SKM-1 (cell line): ENCODE data around the gene CRB2.
"Not testable (repeated sequence)": the region's sequence is repeated elsewhere in the genome, so short reads cannot be mapped to it uniquely, and the experiment has no call there.

ENCODE experiments used
- DNase-seq: peaks from one replicate; lab custom pipeline; 2025; ENCODE audit not compliant: unreplicated experiment; lab: John Stamatoyannopoulos, UW

CRB2 gene

GRCh38 chr9:123327697-123328100 lies 28.3 kb upstream of the CRB2 start:
- DNase-seq, result no peak

- no peak for DNase-seq
Observed at GRCh38 chr9:123329329-123329955, 26.6 kb upstream of the CRB2 start.

DNA sequence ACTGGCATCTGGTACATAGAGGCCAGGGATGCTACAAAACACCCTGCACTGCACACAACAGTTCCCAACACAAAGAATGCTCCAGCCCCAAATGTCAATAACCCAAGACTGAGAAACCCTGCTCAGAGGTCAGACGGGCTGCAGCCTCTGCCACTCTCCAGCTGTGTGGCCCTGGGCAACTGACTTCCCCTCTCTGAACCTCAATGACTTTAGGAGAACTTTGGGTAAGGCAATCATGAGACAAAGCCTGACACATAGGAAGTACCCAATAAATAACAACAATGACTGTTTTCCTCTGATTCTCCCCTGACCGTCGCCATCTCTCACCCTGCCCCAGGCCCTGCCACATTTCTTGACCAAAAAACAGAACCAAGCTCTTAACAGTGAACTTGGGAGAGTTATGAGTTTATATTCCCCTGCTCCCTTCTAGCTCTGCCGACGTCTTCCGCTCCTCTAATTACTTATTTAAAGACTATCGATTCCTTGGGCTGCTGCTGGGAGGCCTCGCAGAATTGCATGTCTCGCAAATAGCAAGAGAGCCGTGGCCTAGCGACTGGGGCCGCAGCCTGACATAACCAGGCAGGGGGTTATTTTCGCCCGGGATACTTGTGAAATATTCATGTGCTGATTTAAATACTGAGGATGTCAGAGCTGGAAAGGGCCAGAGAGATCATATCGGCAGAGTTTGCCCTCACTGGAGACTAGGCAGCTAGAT lies 24.5 kb upstream of the CRB2 start:
- DNase-seq, result no peak

- not testable (repeated sequence) for DNase-seq
Observed at GRCh38 chr9:123333058-123333669, 22.8 kb upstream of the CRB2 start.

DNA sequence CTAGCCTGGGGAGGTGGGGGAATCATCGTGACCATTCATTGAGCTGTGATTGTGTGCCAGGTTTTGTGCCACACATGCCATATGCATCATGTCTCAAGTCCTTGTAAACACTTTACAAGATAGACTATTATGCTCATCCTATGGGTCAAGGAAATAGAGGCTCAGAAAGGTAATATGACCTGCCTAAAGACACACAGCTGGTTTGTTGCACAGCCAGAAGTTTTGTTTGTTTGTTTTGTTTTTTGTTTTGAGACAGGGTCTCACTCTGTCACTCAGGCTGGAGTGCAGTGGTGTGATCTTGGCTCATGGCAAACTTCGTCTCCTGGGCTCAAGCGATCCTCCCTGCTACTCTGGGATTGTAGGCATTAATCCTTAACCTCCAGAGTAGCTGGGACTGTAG lies 21.4 kb upstream of the CRB2 start:
- DNase-seq, result no peak

DNA sequence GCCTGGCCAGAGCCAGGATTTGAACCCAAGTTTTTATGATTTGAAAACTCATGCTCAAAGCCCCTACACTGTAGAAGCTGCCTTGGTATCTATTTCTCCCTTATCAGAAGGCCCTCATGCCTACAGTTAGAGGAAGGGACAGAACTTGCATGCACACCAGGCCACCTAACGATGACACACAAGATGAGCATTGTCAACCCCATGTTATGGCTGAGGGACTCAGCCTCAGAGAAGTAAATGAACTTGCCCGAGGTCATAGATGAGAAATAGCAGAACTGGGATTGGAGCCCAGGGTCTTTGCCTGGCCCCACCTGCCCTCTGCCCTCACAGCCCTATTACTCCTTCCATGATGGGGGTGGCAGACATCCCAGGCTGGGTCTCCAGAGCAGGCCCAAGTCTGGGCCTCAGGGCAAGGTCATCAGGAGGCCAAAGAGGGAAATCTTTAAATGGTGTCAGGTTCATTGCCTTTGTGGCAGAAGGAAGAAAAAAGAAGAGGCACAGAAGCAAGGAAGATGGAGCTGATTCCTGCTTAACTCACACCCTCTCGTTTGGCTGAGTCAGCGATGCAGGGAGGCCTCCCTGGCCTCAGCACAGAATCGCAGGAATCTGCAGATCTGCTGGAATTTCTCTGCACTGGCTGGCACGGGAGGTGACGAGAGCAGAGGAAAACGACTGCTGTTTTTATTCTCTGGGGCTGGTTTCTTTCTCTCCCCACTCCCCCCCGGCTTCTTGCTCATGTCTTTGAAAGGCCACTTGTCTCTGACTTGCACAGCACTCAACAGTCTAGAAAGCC lies 20.6 kb upstream of the CRB2 start:
- no peak for DNase-seq

DNA sequence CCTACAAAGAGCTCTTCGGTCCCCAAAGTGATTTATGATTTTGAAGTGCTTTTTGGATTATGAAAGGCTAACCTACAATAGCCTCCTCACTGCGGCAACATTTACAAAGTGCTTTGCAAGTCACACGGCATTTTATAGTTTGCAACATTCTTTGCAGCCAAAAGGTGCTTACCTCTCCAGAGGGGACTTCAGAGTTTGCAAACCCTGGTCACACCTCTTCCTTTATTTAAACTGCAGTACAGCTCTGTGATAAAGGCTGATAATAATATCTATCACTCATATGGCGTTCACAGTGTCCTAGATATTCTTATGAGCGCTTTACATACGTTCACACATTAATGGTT lies 20.0 kb upstream of the CRB2 start:
- no peak for DNase-seq

GRCh38 chr9:123336449-123336848 lies 19.5 kb upstream of the CRB2 start:
- no peak for DNase-seq

DNA sequence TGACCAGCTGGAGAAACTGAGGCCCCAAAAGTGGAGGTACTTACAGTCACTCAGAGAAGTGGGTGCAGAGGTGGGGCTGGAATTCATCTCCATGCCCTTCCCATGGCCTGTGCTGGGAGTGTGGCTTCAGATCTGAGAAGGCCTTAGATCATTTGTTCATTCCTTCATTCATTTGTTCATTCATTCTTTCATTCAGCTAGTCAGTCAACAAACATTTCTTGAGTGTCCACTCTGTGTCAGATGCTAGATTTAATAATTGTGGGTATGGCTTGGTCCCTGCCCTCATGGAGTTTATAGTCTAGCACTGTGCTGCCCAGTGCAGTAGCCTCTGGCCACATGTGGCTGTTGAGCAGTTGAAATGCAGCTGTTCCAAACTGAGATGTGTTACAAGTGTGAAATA lies 19.0 kb upstream of the CRB2 start:
- no peak for DNase-seq

- no peak for DNase-seq
Observed at GRCh38 chr9:123337971-123338370, 18.0 kb upstream of the CRB2 start.

GRCh38 chr9:123338710-123339665 lies 17.0 kb upstream of the CRB2 start:
- no peak for DNase-seq

GRCh38 chr9:123339666-123340510 lies 16.1 kb upstream of the CRB2 start:
- DNase-seq, result no peak

GRCh38 chr9:123341816-123342215 lies 14.2 kb upstream of the CRB2 start:
- no peak for DNase-seq

GRCh38 chr9:123342247-123342646 lies 13.8 kb upstream of the CRB2 start:
- no peak for DNase-seq

- DNase-seq, result no peak
Observed at GRCh38 chr9:123343443-123344191, 12.4 kb upstream of the CRB2 start.

- DNase-seq, result no peak
Observed at GRCh38 chr9:123344192-123344949, 11.6 kb upstream of the CRB2 start.

DNA sequence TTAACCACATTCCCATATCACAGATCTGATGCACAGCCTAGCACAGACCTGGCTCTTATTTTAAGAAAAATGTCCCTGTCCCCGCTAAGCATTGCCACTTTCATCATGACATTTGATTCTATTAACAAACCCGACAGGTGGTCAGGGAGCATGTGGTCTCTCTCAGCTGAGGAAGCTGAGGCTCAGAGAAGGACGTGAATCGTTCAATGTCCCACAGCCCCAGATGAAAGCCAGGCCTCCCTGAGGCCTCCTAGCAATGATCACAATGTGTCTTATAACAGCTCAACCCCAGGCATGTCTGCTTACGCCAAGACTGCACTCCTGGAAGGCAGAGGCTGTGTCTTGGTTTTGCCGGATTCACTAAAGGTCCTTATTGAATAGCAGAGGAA lies 10.4 kb upstream of the CRB2 start:
- DNase-seq, result no peak

DNA sequence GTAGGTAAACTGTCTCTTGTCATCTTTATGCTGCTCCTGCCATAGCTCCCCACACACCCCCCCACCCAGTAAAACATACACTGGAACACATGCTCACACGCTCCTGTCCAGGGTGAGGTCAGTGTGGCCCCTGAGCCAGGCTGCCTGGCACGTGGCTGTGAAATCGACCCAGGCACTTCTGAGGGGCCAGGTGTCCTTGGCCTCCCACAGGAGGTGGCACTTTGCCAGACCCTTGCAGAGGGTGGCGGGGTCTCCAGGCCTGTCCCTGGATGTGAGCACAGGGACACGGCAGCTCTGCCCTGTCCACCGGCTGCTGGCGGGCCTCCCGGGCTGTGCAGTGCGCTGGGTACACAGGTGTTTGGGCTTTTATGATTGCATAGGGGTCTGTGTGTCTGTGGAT lies 10.0 kb upstream of the CRB2 start:
- no peak for DNase-seq
